ENCODE data around the gene SUN1. TPM values are rescaled to one million over a fixed set of nuclear protein-coding genes. Genes with fewer than 3 reads are reported as not detected.
A peak's percentile ranks its signal among the peaks of the same experiment; 100 is the strongest.

SUN1 gene, protein sequence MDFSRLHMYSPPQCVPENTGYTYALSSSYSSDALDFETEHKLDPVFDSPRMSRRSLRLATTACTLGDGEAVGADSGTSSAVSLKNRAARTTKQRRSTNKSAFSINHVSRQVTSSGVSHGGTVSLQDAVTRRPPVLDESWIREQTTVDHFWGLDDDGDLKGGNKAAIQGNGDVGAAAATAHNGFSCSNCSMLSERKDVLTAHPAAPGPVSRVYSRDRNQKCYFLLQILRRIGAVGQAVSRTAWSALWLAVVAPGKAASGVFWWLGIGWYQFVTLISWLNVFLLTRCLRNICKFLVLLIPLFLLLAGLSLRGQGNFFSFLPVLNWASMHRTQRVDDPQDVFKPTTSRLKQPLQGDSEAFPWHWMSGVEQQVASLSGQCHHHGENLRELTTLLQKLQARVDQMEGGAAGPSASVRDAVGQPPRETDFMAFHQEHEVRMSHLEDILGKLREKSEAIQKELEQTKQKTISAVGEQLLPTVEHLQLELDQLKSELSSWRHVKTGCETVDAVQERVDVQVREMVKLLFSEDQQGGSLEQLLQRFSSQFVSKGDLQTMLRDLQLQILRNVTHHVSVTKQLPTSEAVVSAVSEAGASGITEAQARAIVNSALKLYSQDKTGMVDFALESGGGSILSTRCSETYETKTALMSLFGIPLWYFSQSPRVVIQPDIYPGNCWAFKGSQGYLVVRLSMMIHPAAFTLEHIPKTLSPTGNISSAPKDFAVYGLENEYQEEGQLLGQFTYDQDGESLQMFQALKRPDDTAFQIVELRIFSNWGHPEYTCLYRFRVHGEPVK
- total RNA-seq (2014; rRNA removed; shearing (Covaris generic); ENCODE audit: low replicate concordance) = 39.6 and 62.1 TPM in 2 replicates

DNA sequence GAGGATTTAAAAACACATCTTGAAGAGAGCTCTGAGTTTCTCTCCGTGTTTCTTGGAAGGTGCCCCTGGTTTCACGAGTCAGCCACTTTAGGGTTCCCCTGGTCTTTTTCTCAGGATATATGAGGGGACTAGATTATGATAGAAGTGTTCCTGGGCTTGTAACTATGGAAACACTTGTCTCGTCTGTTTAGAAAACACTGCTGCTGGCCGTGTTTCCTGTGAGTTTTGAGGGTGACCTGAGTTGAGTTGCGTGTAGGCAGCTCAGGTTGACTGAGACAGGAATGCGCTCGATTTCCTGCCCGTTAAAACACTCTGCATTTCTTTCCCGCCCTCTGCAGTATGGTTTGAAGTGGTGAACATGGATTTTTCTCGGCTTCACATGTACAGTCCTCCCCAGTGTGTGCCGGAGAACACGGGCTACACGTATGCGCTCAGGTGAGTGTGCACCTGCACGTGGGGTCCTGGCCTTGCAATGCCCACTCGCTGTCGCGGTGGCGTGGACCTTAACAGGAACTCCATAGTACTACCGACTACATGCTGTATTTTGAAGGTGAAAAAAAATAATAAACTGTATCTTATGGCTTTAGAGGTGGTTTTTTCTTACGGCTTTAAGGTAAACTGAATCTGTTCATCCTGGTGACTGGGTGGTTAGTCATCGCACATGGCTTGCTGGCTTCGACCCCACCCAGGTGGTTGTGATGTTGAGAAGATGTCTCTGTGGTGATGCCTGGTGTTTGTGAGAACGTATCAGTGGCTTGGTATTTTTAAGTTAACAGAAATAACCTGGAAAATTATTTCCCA is at the start of gene SUN1:
SUN1 (plus strand) TSS at position 310 of the 801 bp plus-strand sequence; CDS start at position 359, 49 bp downstream.
- H3K9me2 ChIP-seq (replicated peaks; ENCODE audit: insufficient read depth, low read length) = no peaks in the 10 kb centered on the region
- no peak within 1 kb of the TSS for H3K9ac ChIP-seq (ENCODE audit: low read length)
- peaks cover 88% of the 10 kb centered on the region for H3K79me2 ChIP-seq (ENCODE audit: low read length)
- no peaks in the 10 kb centered on the region for H3K27me3 ChIP-seq (ENCODE audit: low read length)
- no peak within 1 kb of the TSS for H3K4me3 ChIP-seq (ENCODE audit: low read length)
- peak within 1 kb of the TSS; percentile 20 for H3K4me2 ChIP-seq (ENCODE audit: low read depth, low read length, poor library complexity, severe bottlenecking)
- no peak within 1 kb of the TSS for H3K27ac ChIP-seq (ENCODE audit: low read length)
- H2AFZ ChIP-seq (ENCODE audit: low read length) = no peak within 1 kb of the TSS
- no peaks in the 10 kb centered on the region for H3K36me3 ChIP-seq (ENCODE audit: insufficient read depth, low read length)
- peaks cover 41% of the 10 kb centered on the region for H3K4me1 ChIP-seq (ENCODE audit: low read length)
- H4K20me1 ChIP-seq (ENCODE audit: insufficient read depth, low read depth, low read length) = peaks cover 13% of the 10 kb centered on the region
- DNase-seq = no peak
- no peaks in the 10 kb centered on the region for H3K9me3 ChIP-seq (ENCODE audit: low read length)

DNA sequence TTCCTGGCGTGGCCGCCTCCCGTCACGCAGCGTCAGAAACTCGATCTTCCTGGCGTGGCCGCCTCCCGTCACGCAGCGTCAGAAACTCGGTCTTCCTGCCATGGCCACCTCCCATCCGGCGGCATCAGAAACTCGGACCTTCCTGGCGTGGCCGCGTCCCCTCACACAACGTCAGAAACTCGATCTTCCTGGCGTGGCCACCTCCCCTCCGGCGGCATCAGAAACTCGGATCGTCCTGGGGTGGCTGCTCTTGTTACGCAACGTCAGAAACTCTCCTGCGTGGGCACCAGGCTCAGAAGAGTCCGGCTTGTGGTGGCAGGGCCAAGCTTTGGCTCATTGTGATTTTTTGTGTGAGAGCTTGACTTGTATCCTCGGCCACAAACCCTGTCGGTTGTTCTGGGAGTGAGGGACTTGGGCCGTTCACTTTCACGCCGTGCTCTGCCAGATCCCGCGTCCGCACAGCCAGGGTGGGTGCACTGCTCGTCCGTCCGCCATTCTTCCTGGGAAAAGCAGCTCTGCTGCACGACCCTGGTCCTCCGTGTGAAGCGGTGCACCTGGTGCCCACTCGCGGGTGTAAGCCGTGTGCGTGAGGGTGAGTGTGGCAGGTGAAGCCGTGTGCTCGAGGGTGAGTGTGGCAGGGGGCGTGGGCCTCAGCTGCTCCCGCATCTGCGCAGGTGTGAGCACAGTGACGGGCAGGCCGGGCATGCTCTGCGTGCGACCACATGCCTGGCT is 49.4 kb upstream of the SUN1 start:
- H3K4me3 ChIP-seq (ENCODE audit: low read length) = no peak overlapping the region
- no peak for DNase-seq
- no peaks in the 10 kb centered on the region for H3K9me2 ChIP-seq (replicated peaks; ENCODE audit: insufficient read depth, low read length)
- H4K20me1 ChIP-seq (ENCODE audit: insufficient read depth, low read depth, low read length) = no peaks in the 10 kb centered on the region
- H3K4me1 ChIP-seq (ENCODE audit: low read length) = no peaks in the 10 kb centered on the region
- no peak overlapping the region for H3K9ac ChIP-seq (ENCODE audit: low read length)
- H3K9me3 ChIP-seq (ENCODE audit: low read length) = no peaks in the 10 kb centered on the region
- peaks cover 16% of the 10 kb centered on the region for H3K36me3 ChIP-seq (ENCODE audit: insufficient read depth, low read length)
- no peak overlapping the region for H3K4me2 ChIP-seq (ENCODE audit: low read depth, low read length, poor library complexity, severe bottlenecking)
- H3K27ac ChIP-seq (ENCODE audit: low read length) = no peak overlapping the region
- no peaks in the 10 kb centered on the region for H3K79me2 ChIP-seq (ENCODE audit: low read length)
- no peaks in the 10 kb centered on the region for H3K27me3 ChIP-seq (ENCODE audit: low read length)
- H2AFZ ChIP-seq (ENCODE audit: low read length) = no peak overlapping the region

DNA sequence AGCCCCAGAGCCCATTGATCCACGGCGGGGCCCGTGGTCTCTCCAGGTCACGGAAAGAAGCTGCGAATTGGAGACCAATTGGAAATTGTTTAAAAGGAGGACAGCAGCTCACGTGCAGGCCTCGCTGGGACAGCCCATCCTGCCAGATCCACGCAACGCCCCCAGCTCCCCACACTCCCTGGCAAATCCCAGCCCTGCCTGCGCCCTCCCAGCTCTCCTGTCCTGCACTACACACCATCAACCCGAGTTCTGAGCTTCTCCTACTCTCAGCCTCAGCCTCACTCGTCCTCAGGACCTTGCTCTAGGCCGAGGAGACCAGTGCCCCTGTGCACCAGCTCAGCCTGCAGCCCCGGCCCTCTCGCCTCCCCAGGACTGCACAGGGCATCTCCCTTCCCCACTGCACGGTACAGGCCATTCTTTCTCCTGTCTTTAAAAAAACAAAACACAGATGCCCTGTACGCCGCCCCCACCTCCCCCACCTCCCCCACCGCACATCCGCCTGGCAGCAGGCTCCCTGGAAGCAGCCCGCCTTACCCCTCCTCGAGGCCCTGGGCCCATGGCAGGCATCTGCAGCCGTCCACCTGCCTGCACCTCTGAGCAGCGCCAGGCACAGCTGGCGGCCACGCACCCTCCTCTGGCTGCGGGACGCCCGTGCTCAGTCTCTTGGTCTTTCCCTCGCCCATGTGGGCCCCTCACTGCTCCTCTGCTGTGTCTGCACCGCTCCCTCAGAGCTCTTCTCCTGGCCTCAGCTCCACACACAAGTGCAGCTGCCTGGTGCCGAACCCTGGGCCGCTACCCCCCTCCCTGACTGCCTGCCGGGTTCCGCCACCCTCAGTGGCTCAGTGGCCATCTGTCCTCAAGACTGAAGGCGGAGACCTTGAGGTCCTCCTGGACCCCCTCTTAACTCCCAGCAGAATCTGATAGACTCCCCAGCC is 48.5 kb upstream of the SUN1 start:
- H3K4me2 ChIP-seq (ENCODE audit: low read depth, low read length, poor library complexity, severe bottlenecking) = no peak overlapping the region
- no peaks in the 10 kb centered on the region for H3K9me2 ChIP-seq (replicated peaks; ENCODE audit: insufficient read depth, low read length)
- H3K27ac ChIP-seq (ENCODE audit: low read length) = no peak overlapping the region
- H3K27me3 ChIP-seq (ENCODE audit: low read length) = no peaks in the 10 kb centered on the region
- H2AFZ ChIP-seq (ENCODE audit: low read length) = no peak overlapping the region
- H3K36me3 ChIP-seq (ENCODE audit: insufficient read depth, low read length) = peaks cover 25% of the 10 kb centered on the region
- no peaks in the 10 kb centered on the region for H4K20me1 ChIP-seq (ENCODE audit: insufficient read depth, low read depth, low read length)
- no peaks in the 10 kb centered on the region for H3K9me3 ChIP-seq (ENCODE audit: low read length)
- DNase-seq = no peak
- no peak overlapping the region for H3K4me3 ChIP-seq (ENCODE audit: low read length)
- H3K79me2 ChIP-seq (ENCODE audit: low read length) = no peaks in the 10 kb centered on the region
- H3K4me1 ChIP-seq (ENCODE audit: low read length) = no peaks in the 10 kb centered on the region
- H3K9ac ChIP-seq (ENCODE audit: low read length) = no peak overlapping the region

DNA sequence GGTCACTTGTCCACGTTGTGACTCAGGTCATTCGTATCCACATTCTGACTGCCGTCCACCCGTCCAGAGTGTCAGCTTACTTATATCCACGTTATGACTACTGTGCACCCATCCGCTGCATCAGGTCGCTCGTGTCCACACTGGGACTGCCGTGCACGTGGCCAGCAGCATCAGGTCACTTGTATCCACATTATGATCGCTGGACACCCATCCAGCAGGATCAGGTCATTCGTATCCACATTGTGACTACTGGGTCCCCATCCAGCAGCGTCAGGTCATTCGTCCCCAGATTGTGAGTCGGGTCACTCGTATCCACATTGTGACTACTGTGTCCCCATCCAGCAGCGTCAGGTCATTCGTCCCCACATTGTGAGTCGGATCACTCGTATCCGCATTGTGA is 47.3 kb upstream of the SUN1 start:
- Histone ChIP-seq H3K4me2 (ENCODE audit: low read depth, low read length, poor library complexity, severe bottlenecking) (no peak overlapping the region), H3K4me1 (ENCODE audit: low read length) (no peaks in the 10 kb centered on the region), H4K20me1 (ENCODE audit: insufficient read depth, low read depth, low read length) (no peaks in the 10 kb centered on the region), H3K9me2 (replicated peaks; ENCODE audit: insufficient read depth, low read length) (no peaks in the 10 kb centered on the region), H3K9me3 (ENCODE audit: low read length) (no peaks in the 10 kb centered on the region), H3K79me2 (ENCODE audit: low read length) (no peaks in the 10 kb centered on the region), H3K27ac (ENCODE audit: low read length) (no peak overlapping the region), H3K4me3 (ENCODE audit: low read length) (no peak overlapping the region), H3K36me3 (ENCODE audit: insufficient read depth, low read length) (peaks cover 34% of the 10 kb centered on the region), H3K27me3 (ENCODE audit: low read length) (no peaks in the 10 kb centered on the region), H2AFZ (ENCODE audit: low read length) (no peak overlapping the region), H3K9ac (ENCODE audit: low read length) (no peak overlapping the region)
- DNase-seq = no peak

DNA sequence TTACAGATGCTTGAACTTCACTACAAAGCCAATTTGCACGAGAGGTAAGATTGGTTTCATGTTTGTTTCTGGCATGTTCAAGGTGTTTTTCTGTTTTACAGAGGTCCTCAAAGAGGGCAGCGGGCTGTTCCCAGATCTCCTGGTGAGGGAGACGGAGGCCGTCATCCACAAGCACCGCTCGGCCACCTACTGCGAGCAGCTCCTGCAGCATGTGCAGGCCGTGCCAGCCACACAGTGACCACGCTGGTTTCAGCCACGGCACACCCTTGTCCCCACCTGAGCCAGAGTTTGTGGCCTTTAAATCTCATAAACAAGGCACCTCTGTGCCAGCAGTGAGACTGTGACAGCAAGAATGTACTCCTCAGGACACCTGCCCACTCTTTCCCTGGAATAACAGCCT is 46.9 kb upstream of the SUN1 start:
- no peak overlapping the region for H3K4me3 ChIP-seq (ENCODE audit: low read length)
- no peaks in the 10 kb centered on the region for H4K20me1 ChIP-seq (ENCODE audit: insufficient read depth, low read depth, low read length)
- H3K9ac ChIP-seq (ENCODE audit: low read length) = no peak overlapping the region
- no peaks in the 10 kb centered on the region for H3K4me1 ChIP-seq (ENCODE audit: low read length)
- H3K9me3 ChIP-seq (ENCODE audit: low read length) = no peaks in the 10 kb centered on the region
- H3K4me2 ChIP-seq (ENCODE audit: low read depth, low read length, poor library complexity, severe bottlenecking) = no peak overlapping the region
- H3K79me2 ChIP-seq (ENCODE audit: low read length) = no peaks in the 10 kb centered on the region
- H3K9me2 ChIP-seq (replicated peaks; ENCODE audit: insufficient read depth, low read length) = no peaks in the 10 kb centered on the region
- DNase-seq = no peak
- no peak overlapping the region for H3K27ac ChIP-seq (ENCODE audit: low read length)
- H3K27me3 ChIP-seq (ENCODE audit: low read length) = no peaks in the 10 kb centered on the region
- H3K36me3 ChIP-seq (ENCODE audit: insufficient read depth, low read length) = peaks cover 34% of the 10 kb centered on the region
- no peak overlapping the region for H2AFZ ChIP-seq (ENCODE audit: low read length)

DNA sequence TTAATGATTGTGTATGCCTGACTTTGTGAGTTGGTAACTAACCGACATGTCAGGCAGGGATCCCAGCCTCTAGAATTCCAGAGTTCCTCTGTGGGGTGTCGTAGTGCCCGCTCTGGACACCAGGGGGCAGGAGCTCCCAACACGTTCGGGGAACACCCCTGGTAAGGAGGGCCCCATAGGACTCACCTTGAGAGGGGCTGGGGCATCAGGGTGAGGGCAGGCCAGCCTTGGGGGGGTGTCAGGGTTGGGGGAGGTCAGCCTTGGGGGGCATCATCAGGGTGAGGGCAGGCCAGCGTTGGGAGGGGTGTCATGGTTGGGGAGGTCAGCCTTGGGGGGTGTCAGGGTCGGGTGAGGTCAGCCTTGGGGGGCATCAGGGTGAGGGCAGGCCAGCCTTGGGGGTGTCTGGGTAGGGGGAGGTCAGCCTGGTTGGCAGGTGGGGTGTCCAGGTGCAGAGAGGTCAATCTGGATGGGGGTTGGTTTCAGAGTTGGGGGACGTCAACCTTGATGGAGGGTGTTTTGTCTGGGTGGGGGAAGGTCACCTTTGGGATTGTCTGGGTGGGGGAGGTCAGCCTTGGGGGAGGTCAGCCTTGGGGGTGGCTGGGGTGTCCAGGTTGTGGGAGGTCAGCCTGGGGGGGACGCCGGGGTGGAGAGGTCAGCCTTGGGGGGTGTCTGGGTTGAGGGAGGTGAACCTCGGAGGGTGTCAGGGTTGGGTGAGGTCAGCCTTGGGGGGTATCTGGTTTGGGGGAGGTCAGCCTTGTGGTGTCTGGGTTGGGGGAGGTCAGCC is 45.6 kb upstream of the SUN1 start:
- Histone ChIP-seq H3K79me2 (ENCODE audit: low read length) (no peaks in the 10 kb centered on the region), H3K27me3 (ENCODE audit: low read length) (no peaks in the 10 kb centered on the region), H3K4me3 (ENCODE audit: low read length) (no peak overlapping the region), H2AFZ (ENCODE audit: low read length) (no peak overlapping the region), H3K36me3 (ENCODE audit: insufficient read depth, low read length) (peaks cover 34% of the 10 kb centered on the region), H3K9me3 (ENCODE audit: low read length) (no peaks in the 10 kb centered on the region), H3K9ac (ENCODE audit: low read length) (no peak overlapping the region), H4K20me1 (ENCODE audit: insufficient read depth, low read depth, low read length) (no peaks in the 10 kb centered on the region), H3K4me2 (ENCODE audit: low read depth, low read length, poor library complexity, severe bottlenecking) (no peak overlapping the region), H3K9me2 (replicated peaks; ENCODE audit: insufficient read depth, low read length) (no peaks in the 10 kb centered on the region), H3K27ac (ENCODE audit: low read length) (no peak overlapping the region), H3K4me1 (ENCODE audit: low read length) (no peaks in the 10 kb centered on the region)
- peak; percentile 80 for DNase-seq
